IMR-90 (cell line): ENCODE measurements around the gene SLC7A9. TPM values are rescaled to one million over a fixed set of nuclear protein-coding genes. Genes with fewer than 3 reads are reported as not detected.

Experiments used
- ATAC-seq: fragments of 200-7000 bp; cut with Tn5 transposase; 2 replicates; pipeline ENCODE4 v1.9.1; 2020; ENCODE audit warnings: low read depth, mild to moderate bottlenecking, moderate library complexity
- BruUV-seq: library from RNA; stranded (reverse); fragments of 400-500 nt; replicated peaks from 2 replicates; lab custom pipeline; 2021; lab: Mats Ljungman, UMichigan
- CTCF ChIA-PET: fragments of 300-600 bp; formaldehyde crosslinking; extraction: SDS; loops from one replicate; lab custom pipeline; 2021; ENCODE audit warnings: antibody characterized with exemption; lab: Yijun Ruan, JAX
- POLR2A ChIA-PET: fragments of 300-600 bp; sonication (Branson Sonifier 250); formaldehyde crosslinking; loops from one replicate; lab custom pipeline; 2022; ENCODE audit warnings: antibody characterized with exemption; ENCODE audit not compliant: unreplicated experiment; lab: Charles Lee
- DNase-seq: peaks from one replicate; pipeline ENCODE4 v3.0.0; 2013
- H2AFZ ChIP-seq: replicated peaks from 2 replicates; pipeline ENCODE3; 2013; ENCODE audit warnings: low read length, mild to moderate bottlenecking; ENCODE audit not compliant: poor library complexity
- H2AK5ac ChIP-seq: 2 replicates; pipeline ENCODE4 v1.6.1; 2013; ENCODE audit warnings: low read depth, low read length, inconsistent platforms
- H2AK9ac ChIP-seq: replicated peaks from 2 replicates; pipeline ENCODE3; 2013; ENCODE audit warnings: mild to moderate bottlenecking, low read depth, low read length, moderate library complexity; ENCODE audit not compliant: poor library complexity
- H2BK120ac ChIP-seq: 2 replicates; pipeline ENCODE4 v1.6.1; 2013; ENCODE audit warnings: low read depth, low read length, inconsistent platforms
- H2BK15ac ChIP-seq: 3 replicates; pipeline ENCODE4 v1.6.1; 2013; ENCODE audit warnings: low read depth, low read length, inconsistent platforms
- H2BK20ac ChIP-seq: 2 replicates; pipeline ENCODE4 v1.6.1; 2013; ENCODE audit warnings: low read depth, mild to moderate bottlenecking, inconsistent platforms, low read length, moderate library complexity
- H2BK5ac ChIP-seq: 2 replicates; pipeline ENCODE4 v1.6.1; 2013; ENCODE audit warnings: mild to moderate bottlenecking, low read depth, low read length, inconsistent platforms; ENCODE audit not compliant: poor library complexity, severe bottlenecking
- H3K14ac ChIP-seq: replicated peaks from 2 replicates; pipeline ENCODE4 v1.6.1; 2013; ENCODE audit warnings: low read depth, low read length, inconsistent platforms
- H3K18ac ChIP-seq: 2 replicates; pipeline ENCODE4 v1.6.1; 2013; ENCODE audit warnings: low read depth, low read length, control low read depth
- H3K23ac ChIP-seq: 2 replicates; pipeline ENCODE4 v1.6.1; 2013; ENCODE audit warnings: low read depth, low read length, inconsistent platforms
- H3K27ac ChIP-seq: 2 replicates; pipeline ENCODE4 v1.5.1; 2013; ENCODE audit warnings: mild to moderate bottlenecking, control low read depth, low read length; ENCODE audit not compliant: insufficient read depth
- H3K27me3 ChIP-seq: 2 replicates; pipeline ENCODE4 v1.6.1; 2013; ENCODE audit warnings: low read length; ENCODE audit not compliant: control insufficient read depth, insufficient read depth
- H3K36me3 ChIP-seq: 2 replicates; pipeline ENCODE4 v1.6.1; 2013; ENCODE audit warnings: low read length, mixed read lengths; ENCODE audit not compliant: control insufficient read depth, insufficient read depth
- H3K4ac ChIP-seq: 2 replicates; pipeline ENCODE4 v1.6.1; 2013; ENCODE audit warnings: low read depth, low read length, inconsistent platforms
- H3K4me1 ChIP-seq: 2 replicates; pipeline ENCODE4 v1.6.1; 2013; ENCODE audit warnings: low read length, mixed read lengths; ENCODE audit not compliant: control insufficient read depth, insufficient read depth
- H3K4me2 ChIP-seq: 2 replicates; pipeline ENCODE4 v1.6.1; 2013; ENCODE audit warnings: low read depth, mild to moderate bottlenecking, control low read depth, low read length, moderate library complexity
- H3K4me3 ChIP-seq: 2 replicates; pipeline ENCODE4 v1.5.1; 2013; ENCODE audit warnings: low read depth, mild to moderate bottlenecking, control low read depth, low read length, moderate library complexity; ENCODE audit not compliant: insufficient read depth
- H3K56ac ChIP-seq: 2 replicates; pipeline ENCODE4 v1.6.1; 2013; ENCODE audit warnings: low read length, inconsistent platforms; ENCODE audit not compliant: insufficient read depth; ENCODE audit errors: extremely low read depth
- H3K79me1 ChIP-seq, 2 experiments: 2 replicates each; pipeline ENCODE4 v1.6.1; 2013; ENCODE audit warnings: low read length in 2 of 2, inconsistent platforms in 1 of 2, low read depth in 1 of 2
- H3K9ac ChIP-seq: 2 replicates; pipeline ENCODE4 v1.6.1; 2013; ENCODE audit warnings: low read depth, low read length, control low read depth
- H3K9me1 ChIP-seq: 2 replicates; pipeline ENCODE4 v1.6.1; 2013; ENCODE audit warnings: low read length, inconsistent platforms; ENCODE audit not compliant: insufficient read depth
- H3K9me3 ChIP-seq: 2 replicates; pipeline ENCODE4 v1.6.1; 2013; ENCODE audit warnings: low read length; ENCODE audit not compliant: control insufficient read depth, insufficient read depth
- H4K20me1 ChIP-seq: 2 replicates; pipeline ENCODE4 v1.6.1; 2013; ENCODE audit warnings: low read length, inconsistent platforms; ENCODE audit not compliant: insufficient read depth
- H4K5ac ChIP-seq: 2 replicates; pipeline ENCODE4 v1.6.1; 2013; ENCODE audit warnings: mild to moderate bottlenecking, low read depth, low read length, control low read depth
- H4K8ac ChIP-seq, 2 experiments: 2 replicates each; pipeline ENCODE4 v1.6.1; 2013; ENCODE audit warnings: low read depth in 2 of 2, low read length in 2 of 2, control low read depth in 1 of 2, inconsistent platforms in 1 of 2
- H4K91ac ChIP-seq: 2 replicates; pipeline ENCODE4 v1.6.1; 2013; ENCODE audit warnings: low read depth, low read length, inconsistent platforms; ENCODE audit not compliant: insufficient read depth
- MXI1 ChIP-seq: IDR thresholded peaks from 2 replicates; pipeline ENCODE4 v1.6.1; 2012; ENCODE audit warnings: low read depth, mild to moderate bottlenecking, low read length, moderate library complexity, borderline replicate concordance
- USF2 ChIP-seq: fragments of 150-350 bp; IDR thresholded peaks from 2 replicates; pipeline ENCODE4 v1.6.1; 2017; ENCODE audit warnings: mild to moderate bottlenecking, antibody characterized with exemption, low read length, low read depth
- WGBS, 2 experiments: methylation state at CpG; one replicate each; pipeline versions ENCODE4 v1.1.5 to v1.1.7; 2013; ENCODE audit warnings: missing lambda C conversion rate in 2 of 2; ENCODE audit not compliant: insufficient read length in 1 of 2; ENCODE audit errors: extremely low coverage in 2 of 2; 5-methylcytosine and 5-hydroxymethylcytosine counted together
- dilution Hi-C: fragments of 300-500 bp; cut with HindIII; formaldehyde crosslinking; loops from one replicate; pipeline ENCODE4 v1.14.3; 2018; ENCODE audit warnings: low sequenced_read_pairs; ENCODE audit not compliant: unreplicated experiment
- in situ Hi-C: fragments of 300-500 bp; cut with MboI; formaldehyde crosslinking; loops from 3 replicates; pipeline ENCODE4 v1.14.3; 2019; ENCODE audit warnings: low sequenced_read_pairs, inconsistent platforms, mixed read lengths
- intact Hi-C: fragments of 100-400 bp; cut with micrococcal nuclease; formaldehyde crosslinking; loops from 2 replicates; pipeline ENCODE4 v1.10.0; 2022
- polyA plus RNA-seq, 3 experiments: library from polyadenylated mRNA; depleted of rRNA; stranded (reverse); fragments of >200 nt; gene quantifications; 2 replicates each; pipeline ENCODE4 v1.2.3, GENCODE V29; 2012; ENCODE audit warnings: low replicate concordance in 1 of 3
- total RNA-seq: library from RNA; depleted of rRNA; stranded (reverse); fragments of >200 nt; gene quantifications from 2 replicates; pipeline ENCODE4 v1.2.3, GENCODE V29; 2012

Gene SLC7A9
- total and polyA plus RNA-seq, 2 of the 4 experiments (the other 2 are of a cell fraction) = not detected

GRCh38 chr19:32916969-32917615 lies 47.5 kb upstream of the SLC7A9 start:
- H4K5ac ChIP-seq = no peak overlapping the region
- H4K20me1 ChIP-seq = no peaks in the 10 kb centered on the region
- BruUV-seq = no TSS peak
- H3K4me2 ChIP-seq = no peak overlapping the region
- H2BK120ac ChIP-seq = no peak overlapping the region
- no peaks in the 10 kb centered on the region for H3K27me3 ChIP-seq
- DNase-seq (no peak), ATAC-seq (no peak; the same call in 1 of the 2 replicates)
- H2AK5ac ChIP-seq = no peak overlapping the region
- H3K18ac ChIP-seq = no peak overlapping the region
- no peak overlapping the region for H3K4me3 ChIP-seq
- H3K4ac ChIP-seq = no peak overlapping the region
- H3K79me1 ChIP-seq = no peaks in the 10 kb centered on the region
- no peak overlapping the region for H4K8ac ChIP-seq
- H3K14ac ChIP-seq = no peak overlapping the region
- H2AFZ ChIP-seq = no peak overlapping the region
- no peak for TF ChIP-seq MXI1
- peak; percentile 35; the same call in 1 of the 2 replicates for TF ChIP-seq USF2
- CTCF ChIA-PET = interaction anchor here (0.9 kb wide), 1 partner anchor 20 kb away, joined by 3 read pairs; no protein-coding TSS in a partner anchor
- H3K36me3 ChIP-seq = peaks cover 19% of the 10 kb centered on the region
- in situ Hi-C loops = no loop called here
- intact Hi-C loops = loop anchor here (5.0 kb wide), 1 partner anchor 245 kb away; no protein-coding TSS in a partner anchor
- H3K4me1 ChIP-seq = no peaks in the 10 kb centered on the region
- no peak overlapping the region for H2BK5ac ChIP-seq
- no peak overlapping the region for H3K9ac ChIP-seq
- no peaks in the 10 kb centered on the region for H3K9me3 ChIP-seq
- H2BK15ac ChIP-seq = no peak overlapping the region
- H3K9me1 ChIP-seq = no peaks in the 10 kb centered on the region
- no peak overlapping the region for H3K23ac ChIP-seq
- no peak overlapping the region for H3K27ac ChIP-seq
- dilution Hi-C loops = no loop called here
- H2AK9ac ChIP-seq = no peak overlapping the region
- H2BK20ac ChIP-seq = no peak overlapping the region
- WGBS, 2 experiments = 29% methylated on average over 1 of the region's 4 CpGs; no CpG with 5 or more reads in 1 of the 2 experiments
- no peak overlapping the region for H4K91ac ChIP-seq
- POLR2A ChIA-PET = no interaction called here
- no peak overlapping the region for H3K56ac ChIP-seq
